Stomach (tissue), 8 donors: ENCODE measurements around the gene TNRC18. TPM values are rescaled to one million over a fixed set of nuclear protein-coding genes. Genes with fewer than 3 reads are reported as not detected.

Experiments
- polyA plus RNA-seq, 3 donors: library from polyadenylated mRNA; stranded (reverse); fragments of 200-250 nt; gene quantifications; one replicate each; pipeline ENCODE4 v1.2.3, GENCODE V29; 2013
- total RNA-seq, 5 donors: library from RNA; depleted of rRNA; stranded (reverse); fragments of >200 nt; gene quantifications; one replicate each; pipeline versions ENCODE4 v1.1.0 to v1.2.3, GENCODE V29; 2014 to 2016
- donor health status: healthy with polysubstance abuse.
- donor health status: Bipolar disorder and iron deficiency.
- donor health status: healthy.

TNRC18 gene
- total and polyA plus RNA-seq, 8 donors = 8.5 to 463 (median 81.8) TPM

Other genes with a start within 250 kb of the TNRC18 start
- 10 to 100 TPM; 11.1 to 92.0 (median 65.8) TPM for gene WIPI2, start 233.6 kb downstream of the TNRC18 start, total RNA-seq
- gene WIPI2, start 233.6 kb downstream of the TNRC18 start, polyA plus RNA-seq = 10 to 100 TPM; 24.5 to 40.0 (median 32.1) TPM
- 1 to 10 TPM; 2.4 to 8.2 (median 4.1) TPM for gene SLC29A4, start 140.9 kb downstream of the TNRC18 start, total RNA-seq
- gene SLC29A4, start 140.9 kb downstream of the TNRC18 start, polyA plus RNA-seq = 1 to 10 TPM; 2.7 to 6.5 (median 3.7) TPM
- 10 to 100 TPM in 4 of 5 donors, 1 to 10 TPM in 1; 2.8 to 23.2 (median 14.6) TPM for gene FBXL18, start 90.0 kb upstream of the TNRC18 start, total RNA-seq
- gene FBXL18, start 90.0 kb upstream of the TNRC18 start, polyA plus RNA-seq = 1 to 10 TPM in 2 of 3 donors, under 1 TPM in 1; 0.93 to 2.2 (median 1.7) TPM
- gene ACTB, start 106.8 kb upstream of the TNRC18 start, total RNA-seq = 1,000 to 10,000 TPM; 1,436 to 4,897 (median 3,222) TPM
- 1,000 to 10,000 TPM; 2,327 to 6,028 (median 4,530) TPM for gene ACTB, start 106.8 kb upstream of the TNRC18 start, polyA plus RNA-seq
- 10 to 100 TPM; 10.5 to 31.6 (median 20.4) TPM for gene FSCN1, start 169.0 kb upstream of the TNRC18 start, total RNA-seq
- 10 to 100 TPM; 16.2 to 31.4 (median 29.0) TPM for gene FSCN1, start 169.0 kb upstream of the TNRC18 start, polyA plus RNA-seq